Lung microvascular endothelial cell (primary cell): ENCODE data around the gene SHCBP1. TPM values are rescaled to one million over a fixed set of nuclear protein-coding genes. Genes with fewer than 3 reads are reported as not detected.

Experiments
- DNase-seq, 2 donors: peaks; one replicate each; pipeline versions ENCODE4 v3.0.0 to v3.0.0-alpha.2; 2010; ENCODE audit warnings: low read depth in 2 of 2
- total RNA-seq: library from RNA; depleted of rRNA; stranded (reverse); fragments of >200 nt; gene quantifications from 2 replicates; pipeline ENCODE4 v1.2.1, GENCODE V29; 2014

The SHCBP1 gene
- total RNA-seq, 1 donor from 2014 or later, result 3.0 TPM

- no peak for DNase-seq
Measured at GRCh38 chr16:46620266-46621005, 743 bp downstream of the SHCBP1 start.

GRCh38 chr16:46618516-46618915 is 2.7 kb downstream of the SHCBP1 start:
- no peak for DNase-seq

GRCh38 chr16:46614006-46614405 is 7.2 kb downstream of the SHCBP1 start:
- DNase-seq, result no peak

GRCh38 chr16:46613352-46613751 is 7.8 kb downstream of the SHCBP1 start:
- no peak for DNase-seq

- no peak for DNase-seq
Measured at GRCh38 chr16:46612121-46612520, 9.1 kb downstream of the SHCBP1 start.

- peak; percentile 73 to 83 for DNase-seq
Measured at GRCh38 chr16:46607529-46607928, 13.7 kb downstream of the SHCBP1 start.

GRCh38 chr16:46606231-46606630 is 14.9 kb downstream of the SHCBP1 start:
- DNase-seq, result no peak

- no peak for DNase-seq
Measured at GRCh38 chr16:46591257-46591656, 29.9 kb downstream of the SHCBP1 start.

GRCh38 chr16:46586011-46586577 is 35.1 kb downstream of the SHCBP1 start:
- no peak for DNase-seq

- no peak for DNase-seq
Measured at GRCh38 chr16:46583036-46583435, 38.1 kb downstream of the SHCBP1 start.

GRCh38 chr16:46582313-46582712 is 38.9 kb downstream of the SHCBP1 start:
- no peak for DNase-seq

- DNase-seq, result no peak
Measured at GRCh38 chr16:46577988-46578579, 43.1 kb downstream of the SHCBP1 start.

GRCh38 chr16:46573834-46574159 is 47.4 kb downstream of the SHCBP1 start:
- DNase-seq, result no peak

GRCh38 chr16:46573008-46573833 is 48.0 kb downstream of the SHCBP1 start:
- peak in 1 of 2 donors; percentile 7 for DNase-seq

GRCh38 chr16:46569231-46569735 is 51.9 kb downstream of the SHCBP1 start:
- DNase-seq, result no peak

- DNase-seq, result no peak
Measured at GRCh38 chr16:46568472-46569230, 52.5 kb downstream of the SHCBP1 start.

- DNase-seq, result no peak
Measured at GRCh38 chr16:46562979-46563378, 58.2 kb downstream of the SHCBP1 start.

- no peak for DNase-seq
Measured at GRCh38 chr16:46558018-46558417, 63.2 kb downstream of the SHCBP1 start.

- DNase-seq, result no peak
Measured at GRCh38 chr16:46555951-46556350, 65.2 kb downstream of the SHCBP1 start.

- peak; percentile 78 to 81 for DNase-seq
Measured at GRCh38 chr16:46554435-46554834, 66.7 kb downstream of the SHCBP1 start.

GRCh38 chr16:46549477-46549876 is 71.7 kb downstream of the SHCBP1 start:
- DNase-seq, result no peak
